Gastroesophageal sphincter (tissue), 3 donors: ENCODE data around the gene PCDH9.

ENCODE experiments used
- POLR2A ChIP-seq, 2 donors: fragments of 450-650 bp; IDR thresholded peaks; one replicate each; pipeline ENCODE4 v1.6.1; 2017; ENCODE audit warnings: antibody characterized with exemption in 2 of 2, mild to moderate bottlenecking in 2 of 2, moderate library complexity in 1 of 2
- POLR2AphosphoS5 ChIP-seq: sonication (generic); formaldehyde crosslinking; IDR thresholded peaks from one replicate; pipeline ENCODE4 v1.6.1; 2017; ENCODE audit warnings: antibody characterized with exemption
- TF ChIP-seq, protein P1 (sequence below), 4 experiments: fragments of 200-600 bp in 2 of 4; fragments of 450-650 bp in 2 of 4; sonication (generic) in 1 of 4; IDR thresholded peaks; one replicate each; pipeline ENCODE4 v1.5.1; 2017 to 2019; ENCODE audit warnings: antibody characterized with exemption in 4 of 4, mild to moderate bottlenecking in 2 of 4, moderate library complexity in 2 of 4

- TF ChIP-seq, protein P1, sequence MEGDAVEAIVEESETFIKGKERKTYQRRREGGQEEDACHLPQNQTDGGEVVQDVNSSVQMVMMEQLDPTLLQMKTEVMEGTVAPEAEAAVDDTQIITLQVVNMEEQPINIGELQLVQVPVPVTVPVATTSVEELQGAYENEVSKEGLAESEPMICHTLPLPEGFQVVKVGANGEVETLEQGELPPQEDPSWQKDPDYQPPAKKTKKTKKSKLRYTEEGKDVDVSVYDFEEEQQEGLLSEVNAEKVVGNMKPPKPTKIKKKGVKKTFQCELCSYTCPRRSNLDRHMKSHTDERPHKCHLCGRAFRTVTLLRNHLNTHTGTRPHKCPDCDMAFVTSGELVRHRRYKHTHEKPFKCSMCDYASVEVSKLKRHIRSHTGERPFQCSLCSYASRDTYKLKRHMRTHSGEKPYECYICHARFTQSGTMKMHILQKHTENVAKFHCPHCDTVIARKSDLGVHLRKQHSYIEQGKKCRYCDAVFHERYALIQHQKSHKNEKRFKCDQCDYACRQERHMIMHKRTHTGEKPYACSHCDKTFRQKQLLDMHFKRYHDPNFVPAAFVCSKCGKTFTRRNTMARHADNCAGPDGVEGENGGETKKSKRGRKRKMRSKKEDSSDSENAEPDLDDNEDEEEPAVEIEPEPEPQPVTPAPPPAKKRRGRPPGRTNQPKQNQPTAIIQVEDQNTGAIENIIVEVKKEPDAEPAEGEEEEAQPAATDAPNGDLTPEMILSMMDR (IDR thresholded peaks at IDR 0.05): no peak
- TF ChIP-seq POLR2A (IDR thresholded peaks at IDR 0.05) (no peak), POLR2AphosphoS5 (no peak)
Observed at GRCh38 chr13:66926200-66926850, 303.8 kb downstream of the PCDH9 start.
